Measurements from ENCODE around the gene UBA5.

The UBA5 gene

GRCh38 chr3:132713977-132714727 lies 54.0 kb downstream of the UBA5 start:
- no peak overlapping the region for H3K4me3 ChIP-seq (ENCODE audit: low read depth, low read length)
- H3K36me3 ChIP-seq (ENCODE audit: control insufficient read depth, insufficient read depth, low read length): peaks cover 42% of the 10 kb centered on the region
- H3K4me1 ChIP-seq (ENCODE audit: control insufficient read depth, insufficient read depth, low read length): no peaks in the 10 kb centered on the region

GRCh38 chr3:132716372-132716771 lies 56.2 kb downstream of the UBA5 start:
- H3K9me3 ChIP-seq (ENCODE audit: control insufficient read depth, insufficient read depth, low read depth, low read length): no peaks in the 10 kb centered on the region
- H3K27ac ChIP-seq (ENCODE audit: low read depth, low read length): no peak overlapping the region
- no peak overlapping the region for H3K4me3 ChIP-seq (ENCODE audit: low read depth, low read length)
- no peaks in the 10 kb centered on the region for H3K27me3 ChIP-seq (ENCODE audit: control insufficient read depth, insufficient read depth, low read length)
- H3K9ac ChIP-seq (ENCODE audit: low read length): no peak overlapping the region
- peaks cover 5% of the 10 kb centered on the region; the same call in 1 of the 2 replicates for H3K4me1 ChIP-seq (ENCODE audit: control insufficient read depth, insufficient read depth, low read length)
- H3K36me3 ChIP-seq (ENCODE audit: control insufficient read depth, insufficient read depth, low read length): peaks cover 31% of the 10 kb centered on the region

More at GRCh38 chr3:132713977-132714727, 54.0 kb downstream of the UBA5 start:
- no peaks in the 10 kb centered on the region for H3K27me3 ChIP-seq (ENCODE audit: control insufficient read depth, insufficient read depth, low read length)
- no peak overlapping the region for H3K27ac ChIP-seq (ENCODE audit: low read depth, low read length)
- no peak overlapping the region for H3K9ac ChIP-seq (ENCODE audit: low read length)
- no peaks in the 10 kb centered on the region for H3K9me3 ChIP-seq (ENCODE audit: control insufficient read depth, insufficient read depth, low read depth, low read length)

- Histone ChIP-seq H3K4me3 (ENCODE audit: low read depth, low read length) (peak overlapping the region; percentile 34; the same call in 1 of the 2 replicates), H3K9ac (ENCODE audit: low read length) (peak overlapping the region; percentile 5), H3K27me3 (ENCODE audit: control insufficient read depth, insufficient read depth, low read length) (no peaks in the 10 kb centered on the region), H3K36me3 (ENCODE audit: control insufficient read depth, insufficient read depth, low read length) (peaks cover 21% of the 10 kb centered on the region), H3K9me3 (ENCODE audit: control insufficient read depth, insufficient read depth, low read depth, low read length) (no peaks in the 10 kb centered on the region), H3K27ac (ENCODE audit: low read depth, low read length) (no peak overlapping the region), H3K4me1 (ENCODE audit: control insufficient read depth, insufficient read depth, low read length) (peaks cover 11% of the 10 kb centered on the region)
Measured at GRCh38 chr3:132720228-132720627, 60.1 kb downstream of the UBA5 start.

- peaks cover 17% of the 10 kb centered on the region for H3K36me3 ChIP-seq (ENCODE audit: control insufficient read depth, insufficient read depth, low read length)
- H3K9ac ChIP-seq (ENCODE audit: low read length): peak overlapping the region; percentile 72
- H3K4me3 ChIP-seq (ENCODE audit: low read depth, low read length): peak overlapping the region; percentile 83
- H3K27me3 ChIP-seq (ENCODE audit: control insufficient read depth, insufficient read depth, low read length): no peaks in the 10 kb centered on the region
- H3K4me1 ChIP-seq (ENCODE audit: control insufficient read depth, insufficient read depth, low read length): peaks cover 11% of the 10 kb centered on the region
- no peaks in the 10 kb centered on the region for H3K9me3 ChIP-seq (ENCODE audit: control insufficient read depth, insufficient read depth, low read depth, low read length)
- peak overlapping the region; percentile 55; the same call in 1 of the 2 replicates for H3K27ac ChIP-seq (ENCODE audit: low read depth, low read length)
Measured at GRCh38 chr3:132721479-132722164, 61.5 kb downstream of the UBA5 start.

- Histone ChIP-seq H3K4me1 (ENCODE audit: control insufficient read depth, insufficient read depth, low read length) (peaks cover 11% of the 10 kb centered on the region), H3K27me3 (ENCODE audit: control insufficient read depth, insufficient read depth, low read length) (no peaks in the 10 kb centered on the region), H3K36me3 (ENCODE audit: control insufficient read depth, insufficient read depth, low read length) (peaks cover 13% of the 10 kb centered on the region), H3K4me3 (ENCODE audit: low read depth, low read length) (peak within 1 kb of the TSS; percentile 87), H3K9ac (ENCODE audit: low read length) (peak within 1 kb of the TSS; percentile 72), H3K9me3 (ENCODE audit: control insufficient read depth, insufficient read depth, low read depth, low read length) (no peaks in the 10 kb centered on the region), H3K27ac (ENCODE audit: low read depth, low read length) (peak within 1 kb of the TSS; percentile 55; the same call in 1 of the 2 replicates)
Measured at GRCh38 chr3:132722165-132723023, 62.3 kb downstream of the UBA5 start, which contains the start of gene NPHP3. Gene NPHP3, minus strand, starts transcription at chr3:132722409. Its CDS starts 54 bp downstream, at chr3:132722355.

GRCh38 chr3:132723024-132723950 lies 63.2 kb downstream of the UBA5 start:
- no peaks in the 10 kb centered on the region for H3K9me3 ChIP-seq (ENCODE audit: control insufficient read depth, insufficient read depth, low read depth, low read length)
- H3K36me3 ChIP-seq (ENCODE audit: control insufficient read depth, insufficient read depth, low read length): peaks cover 10% of the 10 kb centered on the region
- peak overlapping the region; percentile 64 for H3K9ac ChIP-seq (ENCODE audit: low read length)
- peaks cover 11% of the 10 kb centered on the region for H3K4me1 ChIP-seq (ENCODE audit: control insufficient read depth, insufficient read depth, low read length)
- peak overlapping the region; percentile 87 for H3K4me3 ChIP-seq (ENCODE audit: low read depth, low read length)
- no peaks in the 10 kb centered on the region for H3K27me3 ChIP-seq (ENCODE audit: control insufficient read depth, insufficient read depth, low read length)
- no peak overlapping the region; the same call in 1 of the 2 replicates for H3K27ac ChIP-seq (ENCODE audit: low read depth, low read length)

GRCh38 chr3:132726341-132726823 lies 66.3 kb downstream of the UBA5 start:
- Histone ChIP-seq H3K4me3 (ENCODE audit: low read depth, low read length) (no peak overlapping the region), H3K4me1 (ENCODE audit: control insufficient read depth, insufficient read depth, low read length) (peaks cover 8% of the 10 kb centered on the region), H3K36me3 (ENCODE audit: control insufficient read depth, insufficient read depth, low read length) (no peaks in the 10 kb centered on the region), H3K9ac (ENCODE audit: low read length) (no peak overlapping the region), H3K27ac (ENCODE audit: low read depth, low read length) (no peak overlapping the region), H3K27me3 (ENCODE audit: control insufficient read depth, insufficient read depth, low read length) (no peaks in the 10 kb centered on the region), H3K9me3 (ENCODE audit: control insufficient read depth, insufficient read depth, low read depth, low read length) (no peaks in the 10 kb centered on the region)
